Stimulated activated CD8-positive, alpha-beta memory T cell treated with anti-CD3 and anti-CD28 coated beads, Interleukin-4, amount 100 ng/mL, for 48 hours (primary cell): ENCODE measurements around the gene GGTLC3.
"Not testable (repeated sequence)": the region's sequence is repeated elsewhere in the genome, so short reads cannot be mapped to it uniquely, and the experiment has no call there.

Source experiments
- DNase-seq: peaks from one replicate; pipeline ENCODE4 v3.0.0-alpha.2; 2020

Gene GGTLC3

DNA sequence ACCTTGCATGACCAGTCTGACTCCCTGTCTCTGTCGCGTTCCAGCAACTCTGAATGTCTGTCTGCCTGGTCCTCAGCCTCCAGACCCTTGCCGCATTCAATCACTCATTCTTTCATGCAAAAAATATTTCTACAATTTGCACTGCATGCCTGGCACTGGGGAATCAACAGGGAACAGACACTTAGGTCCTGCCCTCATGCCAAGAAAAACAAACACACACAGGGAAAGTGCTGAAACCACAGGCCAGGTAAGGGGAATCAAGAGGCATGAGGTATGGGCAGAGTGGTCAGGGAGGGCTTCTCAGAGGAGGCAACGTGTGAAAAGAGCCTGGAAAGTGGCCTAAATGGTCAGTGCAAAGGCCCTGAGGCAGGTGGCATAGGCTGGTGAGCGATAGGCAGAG lies at the start of gene GGTLC3:
TSS of gene GGTLC3 (minus strand) at position 101 of the 400 bp plus-strand sequence. CDS start 264 bp downstream, outside the sequence.
- not testable (repeated sequence) for DNase-seq

DNA sequence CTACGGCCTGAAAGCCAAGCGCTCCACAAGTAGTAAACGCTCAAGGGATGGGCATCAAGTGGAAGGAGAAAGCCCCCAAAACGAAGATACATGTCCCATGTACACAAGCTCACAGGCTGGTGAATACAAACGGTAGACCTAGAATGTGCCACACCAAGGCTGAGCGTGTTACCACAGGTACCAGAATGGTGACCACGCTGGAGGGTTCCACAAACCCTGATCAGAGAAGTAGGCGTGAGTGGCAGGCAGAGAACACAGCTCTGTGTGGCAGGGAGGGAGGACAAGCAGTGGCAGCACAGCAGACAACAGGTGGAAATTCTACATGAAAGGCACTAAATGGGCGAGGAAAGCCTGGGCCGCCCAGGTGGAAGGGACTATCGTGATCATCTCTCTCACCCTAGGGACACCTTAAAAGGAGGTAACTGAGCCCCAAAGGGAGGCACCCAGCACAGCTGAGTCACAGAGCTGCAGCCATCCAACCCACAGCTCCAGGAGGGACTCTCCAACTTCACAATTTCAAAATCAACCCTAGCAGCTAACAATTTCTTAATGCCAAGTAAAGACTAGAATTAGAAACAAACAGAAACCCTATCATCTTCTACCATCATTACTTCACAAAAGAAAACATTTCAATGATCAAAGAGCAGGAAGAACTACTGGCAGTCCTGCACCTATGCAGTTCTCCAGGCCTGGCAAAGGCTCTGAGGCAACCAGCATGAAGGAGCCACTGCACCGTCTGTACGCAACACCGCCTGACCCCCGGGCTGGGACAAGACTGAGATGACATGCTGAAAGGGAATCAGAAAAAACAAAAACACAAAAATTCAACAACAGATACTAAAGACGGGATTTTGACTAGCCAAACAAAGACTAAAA lies 42.4 kb upstream of the GGTLC3 start:
- not testable (repeated sequence) for DNase-seq

DNA sequence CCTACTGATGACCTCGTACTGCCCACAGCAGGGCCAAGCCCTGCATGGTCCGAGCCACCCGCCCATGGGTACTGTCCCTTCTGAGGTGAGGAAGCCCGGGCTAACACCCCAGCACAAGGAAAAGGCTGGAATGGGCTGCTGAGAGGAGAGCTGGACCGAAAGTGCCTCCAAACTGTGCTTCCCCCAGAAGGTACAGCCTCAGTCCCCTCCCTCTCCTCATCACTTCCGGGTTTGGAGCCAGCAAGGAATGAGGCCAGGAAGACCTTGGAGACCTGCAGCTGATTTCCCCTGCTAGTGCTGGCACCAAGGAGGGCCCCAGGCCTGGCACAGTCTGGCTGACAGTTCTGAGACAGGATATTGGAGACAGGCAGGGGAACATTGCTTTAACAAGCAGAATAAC lies 41.0 kb upstream of the GGTLC3 start:
- not testable (repeated sequence) for DNase-seq

DNA sequence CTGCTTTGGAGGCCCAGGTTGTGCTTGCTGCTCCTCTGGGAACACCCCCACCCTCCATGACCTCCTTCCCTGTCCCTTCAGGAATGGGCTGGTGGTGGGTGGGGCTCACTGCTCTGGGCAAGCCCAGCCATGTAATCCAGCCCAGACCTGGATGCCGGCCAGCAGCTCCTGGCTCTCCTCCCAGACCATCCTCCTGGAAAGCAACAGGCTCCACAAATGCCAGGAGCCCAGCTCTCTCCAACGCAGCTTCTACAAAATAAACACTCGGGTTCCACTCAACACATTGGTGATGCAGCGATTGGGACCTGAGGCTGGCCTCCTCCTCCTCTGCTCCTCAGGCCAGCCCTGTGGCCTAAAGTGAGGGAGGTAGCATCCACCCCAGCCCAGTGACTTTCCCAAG lies 40.6 kb upstream of the GGTLC3 start:
- not testable (repeated sequence) for DNase-seq

DNA sequence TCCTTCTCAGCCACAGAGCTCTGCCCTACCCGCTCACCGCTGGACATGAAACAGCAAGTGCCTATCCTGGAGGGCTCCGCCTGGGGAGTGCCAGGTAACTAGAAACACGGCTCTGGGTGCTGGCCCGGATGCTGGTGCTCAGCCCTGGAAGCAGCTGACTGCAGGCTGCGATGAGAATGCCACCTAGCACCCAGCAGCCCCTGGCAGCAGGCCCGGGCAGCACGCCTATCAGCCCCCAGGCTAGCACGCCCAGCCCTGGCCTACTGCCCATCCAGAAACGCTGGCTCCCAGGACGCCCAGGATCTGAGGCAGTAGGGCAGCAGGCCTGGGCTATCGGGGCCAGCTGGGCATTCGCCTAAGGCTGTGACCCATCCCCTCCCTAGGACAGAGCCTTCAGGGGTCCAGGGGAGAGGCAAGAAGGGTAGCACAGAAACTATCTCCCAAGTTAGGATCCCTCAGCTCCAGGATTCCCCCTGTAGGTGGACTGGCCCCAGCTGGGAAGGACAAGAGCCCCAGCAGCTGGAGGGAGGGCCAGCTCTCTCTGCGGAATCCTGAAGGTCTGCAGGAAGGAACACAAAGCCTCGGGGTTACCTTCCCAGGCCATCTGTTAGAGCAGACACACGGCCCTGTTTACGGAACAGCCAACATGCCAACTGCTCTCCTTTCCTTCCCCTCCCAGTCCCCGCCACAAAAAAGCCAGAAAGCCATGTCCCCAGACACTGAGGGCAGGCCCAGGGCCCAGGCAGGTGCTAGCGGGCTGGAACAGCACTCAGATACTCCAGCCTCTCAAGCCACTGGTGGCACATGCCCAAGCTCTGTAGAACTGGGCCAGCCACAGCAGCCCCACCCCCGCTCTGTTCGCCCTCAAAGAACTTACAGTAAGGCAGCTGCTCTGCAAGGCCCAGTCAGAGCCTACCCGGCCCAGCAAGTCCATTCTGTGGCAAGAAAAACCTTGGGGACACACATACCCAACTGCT lies 36.6 kb upstream of the GGTLC3 start:
- DNase-seq = not testable (repeated sequence)

DNA sequence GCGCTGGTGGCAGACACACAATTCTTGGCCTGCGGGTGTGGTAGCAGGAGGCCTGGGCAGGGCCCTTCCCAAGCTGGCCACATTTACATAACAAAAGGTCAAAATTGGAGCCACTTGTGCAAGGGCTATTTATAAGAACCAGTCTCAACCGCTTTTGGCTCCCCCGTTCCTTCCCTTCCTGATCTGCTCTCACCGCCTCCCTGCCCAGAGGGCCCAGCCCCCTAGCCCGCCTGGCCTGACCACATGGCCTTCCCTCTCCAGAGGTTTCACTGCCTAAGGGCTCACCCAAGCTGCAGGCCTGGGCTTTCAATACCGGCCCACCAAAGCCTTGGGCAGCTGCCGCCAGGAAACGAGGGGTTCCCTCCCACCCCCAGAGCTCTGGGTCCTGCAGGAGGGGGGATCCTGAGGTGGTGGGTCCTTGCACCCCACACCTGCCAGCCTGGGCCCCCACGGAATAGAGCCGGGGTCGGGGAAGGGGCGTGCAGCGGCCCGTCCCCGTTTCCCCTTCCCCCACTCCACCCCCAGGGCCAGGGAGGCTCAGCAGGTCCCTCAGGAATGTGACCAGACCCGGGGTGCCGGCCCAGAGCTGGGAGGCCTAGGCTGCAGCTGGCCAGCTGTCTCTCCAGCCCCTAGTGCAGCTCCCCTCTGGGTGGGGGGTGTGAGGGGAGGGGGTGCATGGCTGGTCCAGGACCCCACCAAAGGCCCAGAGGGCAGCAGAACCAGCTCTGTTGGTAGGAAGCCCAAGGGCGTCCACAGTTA lies 35.1 kb upstream of the GGTLC3 start:
- DNase-seq = not testable (repeated sequence)

DNA sequence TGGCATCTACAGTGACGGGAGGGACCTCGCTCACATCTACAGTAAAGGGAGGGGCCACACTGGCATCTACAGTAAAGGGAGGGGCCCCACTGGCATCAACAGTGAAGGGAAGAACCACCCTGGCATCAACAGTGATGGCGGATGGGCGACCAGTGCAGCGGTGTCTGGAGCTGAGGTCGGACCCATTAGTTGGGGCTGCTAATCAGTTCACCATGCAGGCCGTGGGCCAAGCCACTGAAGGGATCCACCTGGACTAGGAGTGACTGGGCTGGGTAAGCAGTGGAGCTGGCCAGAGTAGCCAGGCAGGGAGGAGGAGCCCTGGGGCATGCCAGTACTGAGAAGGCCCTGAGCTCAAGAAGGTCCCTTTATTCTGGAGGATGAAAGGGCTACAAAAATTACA lies 33.1 kb upstream of the GGTLC3 start:
- DNase-seq = not testable (repeated sequence)

DNA sequence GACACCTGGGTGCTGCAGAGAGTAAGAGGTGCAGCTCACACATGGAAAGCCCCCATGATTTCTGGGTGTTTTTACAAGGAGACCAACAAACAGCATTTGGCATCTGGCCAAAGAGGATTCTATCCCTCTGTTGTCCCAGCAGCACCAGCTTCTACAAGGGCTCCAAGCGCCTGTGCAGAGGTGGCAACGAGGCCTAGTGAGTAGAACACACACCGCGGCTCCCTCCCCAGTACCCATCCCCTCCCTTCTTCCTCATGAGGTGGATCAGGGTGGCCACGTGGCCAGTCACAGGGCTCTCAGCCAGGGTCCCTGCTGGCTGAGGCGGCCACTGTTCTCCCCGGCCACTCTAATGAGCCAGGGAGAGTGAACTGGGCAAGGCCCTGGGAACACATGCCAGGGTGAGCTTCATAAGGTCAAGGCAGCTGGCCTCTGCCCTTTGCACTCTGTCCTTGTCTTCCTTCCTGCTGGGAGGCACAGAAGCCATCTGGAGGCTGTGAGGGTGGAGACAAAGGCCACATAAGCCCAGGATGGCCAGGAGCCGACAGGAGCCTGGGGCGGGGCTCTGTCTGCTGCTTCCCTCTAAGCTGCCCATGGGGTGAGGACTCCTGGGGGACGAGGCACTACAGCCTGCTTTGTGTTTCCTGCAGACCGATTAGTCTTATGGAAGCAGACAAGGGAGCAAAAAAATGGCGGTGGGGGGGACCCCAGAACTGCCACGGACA lies 31.7 kb upstream of the GGTLC3 start:
- not testable (repeated sequence) for DNase-seq

DNA sequence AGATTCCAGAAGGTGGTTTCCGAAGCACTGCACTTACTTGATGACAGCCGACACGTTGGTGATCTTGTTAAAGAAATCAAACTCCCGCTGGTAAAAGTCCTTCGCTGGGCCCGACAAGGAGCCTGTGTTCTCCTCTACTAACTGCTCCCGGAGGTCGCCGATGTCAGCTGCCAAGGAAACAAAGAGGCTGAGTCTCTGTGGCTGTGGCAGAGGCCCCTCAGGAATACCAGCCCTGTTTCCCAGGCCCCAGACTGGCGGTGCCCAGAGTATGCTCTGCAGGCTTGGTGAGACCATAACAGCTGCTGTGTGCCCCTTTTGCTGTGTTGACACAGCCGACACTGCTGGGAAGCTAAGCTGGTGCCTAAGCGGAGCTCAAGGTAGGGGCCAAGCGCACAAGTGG lies 26.7 kb upstream of the GGTLC3 start:
- DNase-seq = not testable (repeated sequence)

DNA sequence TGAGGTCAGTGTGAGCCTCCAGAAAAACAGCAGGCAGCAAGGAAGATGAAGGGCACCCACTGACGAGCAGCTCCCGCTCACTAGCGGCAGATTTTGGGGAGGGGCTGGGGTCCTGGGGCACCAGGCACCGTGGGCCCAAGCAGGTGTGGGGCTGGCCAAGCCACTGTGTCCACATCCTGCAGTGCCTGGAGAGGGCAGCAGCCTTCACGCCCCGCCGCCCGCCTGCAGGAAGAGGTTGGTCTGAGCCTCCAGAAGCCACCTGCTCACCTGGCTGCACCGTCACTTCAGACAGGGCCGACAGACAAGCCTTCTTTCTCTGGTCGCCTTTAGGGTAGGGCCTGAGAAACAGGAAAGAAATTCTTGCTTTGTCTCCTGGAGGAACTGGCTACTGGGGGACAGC lies 25.4 kb upstream of the GGTLC3 start:
- not testable (repeated sequence) for DNase-seq

DNA sequence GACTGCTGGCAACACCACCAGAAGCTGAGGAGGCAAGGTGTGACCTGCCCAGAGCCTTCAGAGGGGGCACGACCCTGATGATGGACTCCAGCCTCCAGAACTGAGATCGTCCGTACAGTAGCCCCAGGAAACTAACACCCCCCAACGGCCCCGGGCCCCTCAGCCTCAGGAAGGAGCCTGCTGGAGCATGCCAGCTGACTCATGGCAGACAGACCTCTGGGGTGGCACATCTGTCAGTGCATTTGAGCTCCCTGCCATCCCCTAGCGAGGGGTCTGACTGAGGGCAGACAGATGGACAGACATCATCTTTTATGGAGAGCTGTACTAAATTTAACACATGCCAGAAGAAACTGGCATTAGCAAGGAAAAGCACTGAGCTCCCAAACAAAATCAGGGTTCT lies 22.0 kb upstream of the GGTLC3 start:
- DNase-seq = not testable (repeated sequence)

DNA sequence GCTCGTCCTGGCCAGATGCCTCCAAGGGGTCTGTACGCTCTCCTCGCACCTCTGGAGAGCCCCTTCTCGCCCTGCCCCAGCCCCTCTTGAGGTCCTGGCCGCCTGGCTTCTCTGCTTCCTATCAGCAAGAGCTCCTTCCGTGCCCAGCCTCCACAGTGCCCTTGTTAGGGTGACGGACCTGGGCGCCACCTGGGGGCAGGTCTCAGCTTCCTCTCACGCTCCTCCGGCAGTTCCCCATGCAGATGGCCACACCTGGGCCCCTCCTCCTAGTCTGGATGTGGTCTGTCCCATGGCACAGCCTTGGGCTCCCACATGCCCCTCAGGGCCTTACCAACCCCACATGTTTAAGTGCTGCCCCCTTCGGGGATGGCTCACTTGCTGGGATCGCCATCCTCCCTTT lies 16.4 kb upstream of the GGTLC3 start:
- DNase-seq = not testable (repeated sequence)

DNA sequence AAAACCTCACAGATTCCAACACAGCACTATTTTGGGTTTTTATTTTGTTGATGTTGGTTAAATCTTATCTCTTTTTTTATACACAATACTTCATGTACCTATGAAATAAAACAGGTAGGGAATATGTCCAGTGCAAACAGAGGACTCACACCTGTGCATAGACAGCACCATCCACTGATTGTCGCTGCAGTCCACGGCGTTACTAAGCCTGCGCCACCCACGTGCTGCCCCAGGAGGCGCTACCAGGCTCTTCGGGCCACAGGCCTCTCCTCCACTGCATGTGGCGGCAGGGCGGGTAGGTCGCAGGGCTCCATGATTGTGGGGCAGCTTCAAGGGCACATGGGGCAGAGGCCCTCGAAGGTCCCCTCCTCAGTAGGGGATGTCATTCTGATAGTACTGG lies 15.7 kb upstream of the GGTLC3 start:
- not testable (repeated sequence) for DNase-seq

DNA sequence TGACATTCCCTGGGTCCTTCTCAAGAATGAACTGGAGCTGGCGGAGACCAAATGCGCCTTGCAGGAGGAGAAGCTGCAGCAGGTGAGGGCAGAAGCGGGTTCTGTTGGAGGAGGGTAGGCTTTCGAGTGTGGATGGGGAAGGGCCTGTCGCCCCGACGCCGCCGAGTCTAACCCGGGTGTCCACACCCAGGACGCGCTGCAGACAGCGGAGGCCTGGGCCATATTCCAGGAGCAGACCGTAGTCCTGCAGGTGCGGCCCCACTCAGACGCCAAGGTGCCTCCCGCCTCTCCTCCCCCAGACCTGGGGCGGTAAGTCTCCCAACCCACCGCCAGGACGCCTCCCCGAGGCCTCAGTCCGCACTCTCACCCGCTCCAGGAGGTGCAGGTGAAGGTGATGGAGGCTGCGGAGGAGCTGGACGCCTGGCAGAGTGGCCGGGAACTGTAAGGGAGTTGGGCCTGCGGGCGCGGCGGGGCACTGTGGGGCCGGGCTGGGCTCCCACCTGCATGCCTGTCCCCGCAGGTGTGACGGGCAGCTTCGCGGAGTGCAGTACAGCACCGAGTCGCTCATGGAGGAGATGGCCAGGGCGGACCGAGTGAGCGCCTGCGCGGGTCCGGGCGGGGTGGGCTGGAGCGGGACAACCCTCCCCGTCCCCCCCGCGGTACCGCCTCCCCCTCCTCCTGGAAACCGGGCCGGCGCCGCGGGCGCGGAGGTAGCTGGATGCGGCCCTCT lies 11.6 kb upstream of the GGTLC3 start:
- not testable (repeated sequence) for DNase-seq

DNA sequence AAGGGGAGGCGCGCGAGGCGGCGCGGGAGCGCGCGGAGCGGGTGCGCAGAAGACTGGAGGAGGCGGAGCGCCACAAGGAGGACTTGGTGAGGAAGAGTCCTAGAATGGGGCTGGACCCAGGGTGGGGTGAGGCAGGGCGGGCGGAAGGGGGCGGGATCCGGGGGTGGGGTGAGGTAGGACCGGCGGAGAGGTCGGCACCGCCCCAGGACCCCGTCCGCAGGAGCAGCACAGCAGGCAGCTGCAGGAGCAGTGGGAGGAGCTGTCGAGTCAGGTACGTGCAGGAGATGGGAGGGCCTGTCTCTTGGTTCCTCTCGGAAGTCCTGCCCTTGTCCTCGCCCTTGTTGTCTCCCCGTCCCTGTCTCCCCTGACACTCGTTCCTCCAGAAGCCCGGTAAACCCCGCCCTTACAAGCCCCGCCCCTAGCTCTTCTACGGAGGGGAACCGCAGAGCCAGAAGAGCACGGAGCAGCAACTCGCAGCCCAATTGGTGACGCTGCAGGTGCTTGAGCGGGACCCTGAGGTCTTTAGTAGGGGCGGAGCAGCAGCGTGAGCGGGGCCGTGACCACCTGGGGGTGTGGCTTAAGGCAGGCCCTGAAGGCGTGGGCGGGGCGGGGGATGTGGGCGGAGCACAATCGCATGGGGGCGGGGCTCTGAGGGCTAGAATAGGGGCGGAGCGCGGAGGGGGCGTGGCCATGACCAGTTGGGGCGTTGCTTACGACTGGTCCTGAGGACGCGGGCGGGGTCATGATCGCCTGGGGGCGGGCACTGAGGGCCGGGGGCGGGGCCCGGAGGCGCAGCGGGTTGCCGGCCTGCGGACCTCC lies 10.8 kb upstream of the GGTLC3 start:
- DNase-seq = peak; percentile 97

DNA sequence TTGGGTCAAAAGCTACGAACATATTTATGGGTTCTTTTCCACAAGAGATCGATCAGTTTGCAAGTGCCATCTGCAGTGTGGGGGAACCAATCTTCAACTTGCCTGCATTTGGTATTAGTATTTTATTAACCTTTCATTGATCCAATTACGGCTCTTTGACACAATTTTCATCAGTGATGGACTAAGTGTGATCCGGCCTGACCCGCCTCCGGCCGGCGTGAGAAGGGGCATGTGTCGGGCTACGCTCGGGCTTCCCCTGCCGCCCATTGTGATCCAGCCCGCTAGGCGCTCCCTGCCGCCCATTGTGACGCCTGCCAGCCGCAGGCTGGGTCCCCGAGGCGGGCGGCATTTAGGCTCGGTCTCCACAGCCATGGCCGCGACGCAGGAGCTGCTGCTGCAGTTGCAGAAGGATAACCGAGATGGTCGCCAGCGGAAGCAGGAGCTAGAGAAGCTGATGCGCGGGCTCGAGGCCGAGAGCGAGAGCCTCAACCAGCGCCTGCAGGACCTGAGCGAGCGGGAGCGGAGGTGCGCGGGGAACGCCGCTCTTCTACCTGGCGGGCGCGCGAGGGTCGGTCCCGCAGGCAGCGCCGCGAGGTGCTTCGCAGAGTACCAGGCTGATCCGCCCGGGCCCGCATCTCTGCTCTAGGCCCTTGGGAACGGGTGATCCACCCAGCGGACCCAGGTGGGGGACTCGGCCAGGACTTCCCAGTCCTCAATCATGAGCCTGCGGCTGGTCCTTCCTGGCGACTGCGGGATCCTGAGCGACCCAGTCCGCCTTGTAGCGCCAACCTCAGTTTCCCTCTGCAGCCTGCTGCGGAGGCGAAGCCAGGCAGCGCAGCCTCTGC lies 10.0 kb upstream of the GGTLC3 start, which contains the start of gene TMEM191B:
TSS of gene TMEM191B (plus strand) at position 51 of the 845 bp plus-strand sequence. CDS start at position 230, 179 bp downstream.
- not testable (repeated sequence) for DNase-seq

DNA sequence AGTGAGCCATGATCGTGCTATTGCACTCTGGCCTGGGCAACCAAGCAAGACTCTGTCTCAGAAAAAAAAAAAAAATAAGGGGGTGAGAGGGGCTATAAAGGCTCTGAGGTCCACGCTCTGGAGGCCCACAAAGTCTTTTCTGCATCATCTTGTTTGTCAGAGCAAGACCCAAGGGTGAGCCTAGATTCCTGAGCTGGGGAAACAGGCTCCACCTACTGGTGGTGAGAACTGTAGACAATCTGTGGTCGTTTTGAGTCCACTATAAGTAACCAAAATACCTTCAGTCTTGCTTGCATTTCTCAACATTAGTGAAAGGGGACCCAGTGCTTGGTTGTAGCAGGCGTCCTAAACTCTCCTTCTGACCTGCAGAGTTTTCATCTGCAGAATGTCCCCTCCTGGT lies 5.4 kb upstream of the GGTLC3 start:
- not testable (repeated sequence) for DNase-seq

DNA sequence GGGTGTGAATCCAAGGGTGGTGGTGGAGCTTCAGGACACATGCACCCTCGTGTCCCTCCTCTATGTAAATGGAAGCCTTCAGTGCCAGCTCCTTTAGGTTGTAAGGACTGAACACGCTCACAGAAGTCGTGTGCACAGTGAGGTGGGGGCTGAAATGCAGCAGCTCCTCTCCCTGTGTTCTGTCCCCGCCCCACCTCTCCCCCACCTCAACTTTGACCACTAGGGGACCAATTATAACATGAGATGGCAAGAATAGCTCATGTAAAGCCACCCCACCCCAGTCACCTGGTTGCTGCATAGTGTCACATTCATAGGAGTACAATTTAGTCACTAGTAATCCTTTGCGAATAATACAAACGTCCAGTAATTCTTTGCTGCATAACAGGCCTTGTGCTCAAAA lies 4.8 kb upstream of the GGTLC3 start:
- DNase-seq = not testable (repeated sequence)

DNA sequence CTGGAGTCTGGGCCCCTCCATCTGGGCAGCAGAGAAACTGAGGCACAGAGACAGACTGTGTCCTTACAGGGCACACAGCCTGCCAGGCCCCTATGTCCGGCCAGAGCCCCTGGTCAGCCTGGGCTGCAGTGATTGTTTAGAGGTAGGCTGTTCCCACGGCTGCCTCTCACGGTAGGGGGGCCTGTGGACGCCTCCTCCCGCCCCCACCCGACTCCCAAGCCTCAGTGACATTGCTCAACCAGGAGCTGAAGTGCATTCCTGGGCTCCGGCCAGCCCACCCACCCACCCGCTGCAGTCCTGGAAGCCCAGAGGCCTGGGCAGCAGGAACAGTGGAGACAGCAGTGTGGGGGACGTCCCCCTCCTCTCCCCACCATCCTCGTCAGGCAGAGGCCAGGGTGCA lies 4.5 kb downstream of the GGTLC3 start:
- DNase-seq = not testable (repeated sequence)
